H1 (cell line): Measurements from ENCODE around the gene GRIA1. TPM values are rescaled to one million over a fixed set of nuclear protein-coding genes. Genes with fewer than 3 reads are reported as not detected.

ENCODE experiments used
- CTBP2 ChIP-seq: IDR thresholded peaks from 2 replicates; pipeline ENCODE4 v1.7.0; 2011; ENCODE audit warnings: borderline replicate concordance, mild to moderate bottlenecking, moderate library complexity, mixed read lengths, low read length; ENCODE audit not compliant: insufficient read depth, insufficient read length
- HDAC2 ChIP-seq, 2 experiments: fragments of 300-600 bp in 1 of 2; sonication (generic) in 1 of 2; IDR thresholded peaks; 2 replicates each; pipeline ENCODE4 v1.6.1; 2011 to 2012; ENCODE audit warnings: low read depth in 2 of 2, low read length in 2 of 2, mild to moderate bottlenecking in 2 of 2, moderate library complexity in 2 of 2, borderline replicate concordance in 1 of 2, inconsistent platforms in 1 of 2
- POU5F1 ChIP-seq: IDR thresholded peaks from 2 replicates; pipeline ENCODE4 v1.6.1; 2011; ENCODE audit warnings: low read depth, mild to moderate bottlenecking, low read length, moderate library complexity
- polyA plus RNA-seq, 7 experiments: library from polyadenylated mRNA; depleted of rRNA in 3 of 7; stranded (reverse) in 5 of 7; unstranded in 2 of 7; fragments of >200 nt in 5 of 7; fragments of 200-250 nt in 2 of 7; gene quantifications; 1 replicate in 5 of 7; 2 replicates in 1 of 7; 4 replicates in 1 of 7; pipeline versions ENCODE4 v1.2.1 to v1.2.3, GENCODE V29; 2011 to 2013; ENCODE audit warnings: missing spikeins in 2 of 7, mixed read lengths in 2 of 7
- total RNA-seq: library from RNA; stranded (reverse); fragmentation: NEBNext Ultra II Directional; extraction: Animal tissue kit (Norgen Biotek cat#: 25700); gene quantifications from 2 replicates; pipeline ENCODE4 v1.2.1, GENCODE V29; 2021

Gene GRIA1
- total and polyA plus RNA-seq, 2 of the 8 experiments (the other 6 are each of a cell fraction or from before 2014, with no cell fraction given): 0.97 to 2.5 TPM

GRCh38 chr5:153470736-153471135 is 19.7 kb upstream of the GRIA1 start (continued):
- TF ChIP-seq HDAC2 (IDR thresholded peaks at IDR 0.05; ENCODE audit: borderline replicate concordance in 1 of 2, low read depth in 2 of 2, low read length in 2 of 2) (no peak), CTBP2 (no peak), POU5F1 (no peak)
